ENCODE data around the gene YY2. TPM values are rescaled to one million over a fixed set of nuclear protein-coding genes. Genes with fewer than 3 reads are reported as not detected.

Gene YY2
- total and polyA plus RNA-seq, 9 of the 15 experiments (the other 6 are each of a cell fraction or from before 2014, with no cell fraction given): 0.77 to 2.2 (median 1.1) TPM

- 97% methylated on average over 5 of the region's 21 CpGs for WGBS (ENCODE audit: insufficient coverage, low coverage, missing lambda C conversion rate)
- Histone ChIP-seq H3K4me1 (replicated peaks in 1 of 2; ENCODE audit: control insufficient read depth in 2 of 2, insufficient read depth in 2 of 2, low read length in 2 of 2) (no peaks in the 10 kb centered on the region), H3K79me2 (ENCODE audit: control insufficient read depth, insufficient read depth, low read length) (no peaks in the 10 kb centered on the region), H3K36me3 (ENCODE audit: control insufficient read depth, insufficient read depth, low read length) (peaks cover 23% of the 10 kb centered on the region; the same call in 2 of the 3 replicates), H3K4me3 (no peak overlapping the region), H3K4me2 (ENCODE audit: insufficient read depth, low read length) (no peak overlapping the region), H3K9ac (ENCODE audit: insufficient read depth in 1 of 2, low read depth in 2 of 2, low read length in 2 of 2) (no peak overlapping the region), H4K20me1 (replicated peaks; ENCODE audit: control insufficient read depth, insufficient read depth, low read length) (no peaks in the 10 kb centered on the region), H2AFZ (ENCODE audit: low read depth, low read length) (no peak overlapping the region), H3K9me3 (replicated peaks; ENCODE audit: control insufficient read depth, insufficient read depth, low read depth, low read length) (no peaks in the 10 kb centered on the region; the same call in 1 of the 2 replicates), H3K27me3 (ENCODE audit: control insufficient read depth in 2 of 2, insufficient read depth in 2 of 2, low read length in 2 of 2) (no peaks in the 10 kb centered on the region), H3K27ac (ENCODE audit: extremely low read depth, low read depth, low read length) (no peak overlapping the region), H3K9me1 (ENCODE audit: control insufficient read depth, insufficient read depth, low read length) (no peaks in the 10 kb centered on the region)
- POLR2A ChIA-PET: interaction anchor here (0.7 kb wide), 1 partner anchor 17 kb away, joined by 3 read pairs; the partner anchor contains the start of gene MBTPS2
- ATAC-seq (no peak), DNase-seq (ENCODE audit: extremely low read depth in 1 of 4, low spot score in 3 of 4) (no peak), FAIRE-seq (no peak)
- CTCF ChIA-PET (ENCODE audit: low intra/inter-chr PET ratio): no interaction called here
- intact Hi-C loops (cut with micrococcal nuclease): no loop called here
- in situ Hi-C loops (cut with MboI): no loop called here
- BruUV-seq (replicated peaks): no TSS peak
- no peak for TF ChIP-seq SNAPC5 (CRISPR knock-in tag; IDR thresholded peaks at IDR 0.05)
- TF ChIP-seq ZNF586 (CRISPR knock-in tag; conservative IDR thresholded peaks at IDR 0.05): no peak
- TF ChIP-seq ZBTB9 (CRISPR knock-in tag; IDR thresholded peaks at IDR 0.05): no peak
- no peak for TF ChIP-seq ZNF354B (CRISPR knock-in tag; IDR thresholded peaks at IDR 0.05)
- TF ChIP-seq ZNF121 (CRISPR knock-in tag; conservative IDR thresholded peaks at IDR 0.05): no peak
- no peak for TF ChIP-seq ZBTB1 (CRISPR knock-in tag; IDR thresholded peaks at IDR 0.05; ENCODE audit: borderline replicate concordance, low read depth)
- TF ChIP-seq GABPB2 (CRISPR knock-in tag; conservative IDR thresholded peaks at IDR 0.05): no peak
- no peak for TF ChIP-seq KDM2B (CRISPR knock-in tag; IDR thresholded peaks at IDR 0.05)
- TF ChIP-seq MAFK (IDR thresholded peaks at IDR 0.05; ENCODE audit: low read length): no peak
- no peak for TF ChIP-seq TFE3 (CRISPR knock-in tag; IDR thresholded peaks at IDR 0.05)
- no peak for TF ChIP-seq PHF21A (IDR thresholded peaks at IDR 0.05; ENCODE audit: borderline replicate concordance, low read depth)
- TF ChIP-seq EWSR1 (IDR thresholded peaks at IDR 0.05; ENCODE audit: borderline replicate concordance, low read depth, partially characterized antibody): no peak
- no peak for TF ChIP-seq ZNF398 (CRISPR knock-in tag; IDR thresholded peaks at IDR 0.05)
- no peak for TF ChIP-seq PCBP1 (IDR thresholded peaks at IDR 0.05; ENCODE audit: low read depth, low read length, poor library complexity, severe bottlenecking)
- TF ChIP-seq NR4A1 (CRISPR knock-in tag; IDR thresholded peaks at IDR 0.05): no peak
- no peak for TF ChIP-seq NR4A1 (tag; IDR thresholded peaks at IDR 0.05)
- TF ChIP-seq PPARD (CRISPR knock-in tag; IDR thresholded peaks at IDR 0.05): no peak
- no peak for TF ChIP-seq HMBOX1 (IDR thresholded peaks at IDR 0.05)
- TF ChIP-seq SETDB1 (IDR thresholded peaks at IDR 0.05; ENCODE audit: low read length): no peak
Observed at GRCh38 chrX:21856504-21856903, 717 bp downstream of the YY2 start.

Data from K562 (cell line).